Neural cell (in vitro differentiated cells): ENCODE measurements around the gene INTS11. TPM values are rescaled to one million over a fixed set of nuclear protein-coding genes. Genes with fewer than 3 reads are reported as not detected.

Experiments
- H2AFZ ChIP-seq: fragments of 200-600, 300-800 bp; sonication (generic), shearing (Covaris generic); 2 replicates; pipeline ENCODE4 v1.6.0; 2014; ENCODE audit warnings: low read depth, mild to moderate bottlenecking, antibody characterized with exemption, low read length, moderate library complexity
- H3F3A ChIP-seq: fragments of 200-600 bp; shearing (Covaris generic); 2 replicates; pipeline ENCODE4 v1.6.1; 2016; ENCODE audit warnings: mild to moderate bottlenecking, moderate library complexity, mixed read lengths, antibody characterized with exemption, low read length; ENCODE audit not compliant: insufficient read depth, poor library complexity, severe bottlenecking
- H3K27ac ChIP-seq: fragments of 200-600, 300-800 bp; sonication (generic), shearing (Covaris generic); 2 replicates; pipeline ENCODE4 v1.5.1; 2014; ENCODE audit warnings: mild to moderate bottlenecking, low read length, moderate library complexity
- H3K27me3 ChIP-seq: fragments of 300-800, 200-600 bp; sonication (generic), shearing (Covaris generic); 2 replicates; pipeline ENCODE4 v1.6.0; 2014; ENCODE audit warnings: mild to moderate bottlenecking, low read depth, low read length, moderate library complexity; ENCODE audit not compliant: insufficient read depth
- H3K36me3 ChIP-seq: fragments of 300-800, 200-600 bp; sonication (generic), shearing (Covaris generic); 2 replicates; pipeline ENCODE4 v1.5.1; 2014; ENCODE audit warnings: mild to moderate bottlenecking, antibody characterized with exemption, low read length, moderate library complexity; ENCODE audit not compliant: insufficient read depth
- H3K4me2 ChIP-seq: fragments of 300-800, 200-600 bp; sonication (generic), shearing (Covaris generic); 2 replicates; pipeline ENCODE4 v1.6.0; 2014; ENCODE audit warnings: mild to moderate bottlenecking, low read length
- H3K4me3 ChIP-seq: fragments of 300-800, 200-600 bp; sonication (generic), shearing (Covaris generic); 2 replicates; pipeline ENCODE4 v1.5.1; 2014; ENCODE audit warnings: mild to moderate bottlenecking, low read length, moderate library complexity
- H3K79me2 ChIP-seq: fragments of 200-600 bp; shearing (Covaris generic); replicated peaks from 2 replicates; pipeline ENCODE4 v1.6.0; 2014; ENCODE audit warnings: mild to moderate bottlenecking, low read length, moderate library complexity; ENCODE audit not compliant: insufficient read depth
- H3K9ac ChIP-seq: fragments of 300-800, 200-600 bp; sonication (generic), shearing (Covaris generic); 2 replicates; pipeline ENCODE4 v1.6.1; 2016; ENCODE audit warnings: mild to moderate bottlenecking, low read length, mixed read lengths
- H3K9me2 ChIP-seq: fragments of 200-600 bp; shearing (Covaris generic); 2 replicates; pipeline ENCODE4 v1.6.1; 2016; ENCODE audit warnings: mild to moderate bottlenecking, low read length, mixed read lengths; ENCODE audit not compliant: insufficient read depth
- H3K9me3 ChIP-seq: fragments of 200-600, 300-800 bp; sonication (generic), shearing (Covaris generic); 2 replicates; pipeline ENCODE4 v1.6.1; 2016; ENCODE audit warnings: mild to moderate bottlenecking, mixed run types, low read length, moderate library complexity, mixed read lengths
- H4K20me1 ChIP-seq: fragments of 200-600 bp; shearing (Covaris generic); 2 replicates; pipeline ENCODE4 v1.6.1; 2016; ENCODE audit warnings: mild to moderate bottlenecking, mixed run types; ENCODE audit not compliant: insufficient read depth
- EP300 ChIP-seq: fragments of 450-650 bp; conservative IDR thresholded peaks from 2 replicates; pipeline ENCODE4 v1.6.1; 2014; ENCODE audit warnings: antibody characterized with exemption, mild to moderate bottlenecking, moderate library complexity; ENCODE audit not compliant: poor library complexity, severe bottlenecking
- EZH2 ChIP-seq: fragments of 200-600, 300-800 bp; shearing (Covaris generic), sonication (generic); IDR thresholded peaks from 2 replicates; pipeline ENCODE4 v1.6.1; 2014; ENCODE audit warnings: antibody characterized with exemption, low read length, borderline replicate concordance, mild to moderate bottlenecking; ENCODE audit not compliant: insufficient read depth, poor library complexity, severe bottlenecking
- MXI1 ChIP-seq: fragments of 450-650 bp; conservative IDR thresholded peaks from 2 replicates; pipeline ENCODE4 v1.6.1; 2014; ENCODE audit warnings: antibody characterized with exemption, mild to moderate bottlenecking; ENCODE audit not compliant: poor library complexity, severe bottlenecking
- POLR2AphosphoS5 ChIP-seq: IDR thresholded peaks from 2 replicates; pipeline ENCODE4 v1.6.1; 2012
- RAD21 ChIP-seq: fragments of 450-650 bp; conservative IDR thresholded peaks from 2 replicates; pipeline ENCODE4 v1.6.1; 2014; ENCODE audit warnings: antibody characterized with exemption, mild to moderate bottlenecking, moderate library complexity
- REST ChIP-seq: IDR thresholded peaks from 2 replicates; pipeline ENCODE4 v1.6.1; 2012; ENCODE audit warnings: borderline replicate concordance
- SMC3 ChIP-seq: fragments of 450-650 bp; conservative IDR thresholded peaks from 2 replicates; pipeline ENCODE4 v1.6.1; 2014; ENCODE audit warnings: antibody characterized with exemption, mild to moderate bottlenecking, moderate library complexity; ENCODE audit not compliant: poor library complexity
- TAF1 ChIP-seq: IDR thresholded peaks from 2 replicates; pipeline ENCODE4 v1.6.1; 2012; ENCODE audit warnings: low read depth
- polyA plus RNA-seq: library from polyadenylated mRNA; depleted of rRNA; stranded (reverse); fragments of >200 nt; gene quantifications from 2 replicates; pipeline ENCODE4 v1.2.3, GENCODE V29; 2014
- TF ChIP-seq, protein P1 (sequence below): fragments of 450-650 bp; IDR thresholded peaks from 2 replicates; pipeline ENCODE4 v1.5.1; 2014; ENCODE audit warnings: antibody characterized with exemption, mild to moderate bottlenecking, moderate library complexity; ENCODE audit not compliant: poor library complexity, severe bottlenecking

The INTS11 gene
- polyA plus RNA-seq, 1 donor from 2014 or later: 131 TPM

- Histone ChIP-seq H3K9me3 (no peaks in the 10 kb centered on the region), H3K4me3 (no peak overlapping the region), H2AFZ (no peak overlapping the region), H3K79me2 (no peaks in the 10 kb centered on the region), H4K20me1 (no peaks in the 10 kb centered on the region), H3K4me2 (no peak overlapping the region), H3K9me2 (no peaks in the 10 kb centered on the region), H3K36me3 (no peaks in the 10 kb centered on the region), H3K9ac (no peak overlapping the region), H3K27me3 (peaks cover 26% of the 10 kb centered on the region), H3K27ac (no peak overlapping the region), H3F3A (no peaks in the 10 kb centered on the region)
- TF ChIP-seq, protein P1, sequence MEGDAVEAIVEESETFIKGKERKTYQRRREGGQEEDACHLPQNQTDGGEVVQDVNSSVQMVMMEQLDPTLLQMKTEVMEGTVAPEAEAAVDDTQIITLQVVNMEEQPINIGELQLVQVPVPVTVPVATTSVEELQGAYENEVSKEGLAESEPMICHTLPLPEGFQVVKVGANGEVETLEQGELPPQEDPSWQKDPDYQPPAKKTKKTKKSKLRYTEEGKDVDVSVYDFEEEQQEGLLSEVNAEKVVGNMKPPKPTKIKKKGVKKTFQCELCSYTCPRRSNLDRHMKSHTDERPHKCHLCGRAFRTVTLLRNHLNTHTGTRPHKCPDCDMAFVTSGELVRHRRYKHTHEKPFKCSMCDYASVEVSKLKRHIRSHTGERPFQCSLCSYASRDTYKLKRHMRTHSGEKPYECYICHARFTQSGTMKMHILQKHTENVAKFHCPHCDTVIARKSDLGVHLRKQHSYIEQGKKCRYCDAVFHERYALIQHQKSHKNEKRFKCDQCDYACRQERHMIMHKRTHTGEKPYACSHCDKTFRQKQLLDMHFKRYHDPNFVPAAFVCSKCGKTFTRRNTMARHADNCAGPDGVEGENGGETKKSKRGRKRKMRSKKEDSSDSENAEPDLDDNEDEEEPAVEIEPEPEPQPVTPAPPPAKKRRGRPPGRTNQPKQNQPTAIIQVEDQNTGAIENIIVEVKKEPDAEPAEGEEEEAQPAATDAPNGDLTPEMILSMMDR: no peak
- TF ChIP-seq POLR2AphosphoS5 (no peak), EZH2 (no peak), TAF1 (no peak), EP300 (no peak), MXI1 (no peak), SMC3 (no peak), RAD21 (no peak), REST (no peak)
Observed at GRCh38 chr1:1356796-1357401, 32.4 kb upstream of the INTS11 start.

GRCh38 chr1:1356166-1356795 lies 31.8 kb upstream of the INTS11 start:
- Histone ChIP-seq H3K9me2 (no peaks in the 10 kb centered on the region), H3F3A (no peaks in the 10 kb centered on the region), H4K20me1 (no peaks in the 10 kb centered on the region), H3K79me2 (no peaks in the 10 kb centered on the region), H3K36me3 (no peaks in the 10 kb centered on the region), H3K9ac (no peak overlapping the region), H2AFZ (no peak overlapping the region), H3K4me3 (no peak overlapping the region), H3K9me3 (no peaks in the 10 kb centered on the region), H3K27me3 (peaks cover 26% of the 10 kb centered on the region), H3K4me2 (no peak overlapping the region), H3K27ac (no peak overlapping the region)
- TF ChIP-seq MXI1 (no peak), REST (no peak), EP300 (no peak), EZH2 (no peak), TAF1 (no peak), POLR2AphosphoS5 (no peak), RAD21 (no peak), SMC3 (no peak)
- TF ChIP-seq, protein P1: no peak
